B cell (primary cell): ENCODE results near the gene ARL16.

Experiments used
- EZH2 ChIP-seq: IDR thresholded peaks from 2 replicates; pipeline ENCODE4 v1.6.1; 2012; ENCODE audit warnings: borderline replicate concordance, low read depth, mild to moderate bottlenecking, moderate library complexity, low read length; ENCODE audit not compliant: insufficient read depth, poor library complexity, severe bottlenecking
- TF ChIP-seq, protein P1 (sequence below): fragments of 200-600 bp; IDR thresholded peaks from one replicate; pipeline ENCODE4 v1.8.0; 2022; ENCODE audit warnings: antibody characterized with exemption, mild to moderate bottlenecking

DNA sequence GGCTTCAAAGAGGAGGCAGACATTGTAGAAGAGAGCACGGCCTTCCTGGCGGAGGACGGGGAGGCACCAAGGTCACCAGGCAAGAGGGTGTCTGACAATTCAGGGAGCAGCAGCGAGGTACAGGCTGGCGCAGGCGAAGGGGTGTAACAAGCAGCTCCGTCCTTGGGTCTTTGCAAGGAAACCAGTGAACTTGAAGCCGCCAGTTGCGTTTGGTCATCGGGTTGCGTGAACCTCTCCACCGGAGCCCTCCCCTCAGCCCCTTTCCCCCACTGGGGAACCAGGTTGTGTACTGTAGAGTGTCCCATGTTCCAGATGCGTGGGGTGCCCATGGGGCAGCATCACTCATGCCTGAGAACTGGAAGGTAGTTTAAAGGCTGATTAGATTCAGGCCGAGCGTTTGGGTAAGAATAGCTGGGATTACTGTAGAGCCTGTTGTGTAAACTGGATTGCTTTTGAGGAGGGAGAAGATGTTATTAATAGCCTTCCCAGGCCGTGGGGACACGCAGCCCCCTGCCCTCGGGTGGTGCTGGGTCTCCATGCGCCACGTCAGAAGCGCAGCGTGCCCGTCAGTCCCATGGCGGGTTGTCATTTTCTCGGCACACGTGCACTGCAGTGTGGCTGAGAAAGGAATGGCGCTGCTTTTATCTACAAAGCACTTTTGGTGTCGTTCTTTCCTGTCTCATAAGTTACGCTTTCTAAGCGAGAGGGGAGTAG is 22.1 kb upstream of the ARL16 start:
- TF ChIP-seq, protein P1, sequence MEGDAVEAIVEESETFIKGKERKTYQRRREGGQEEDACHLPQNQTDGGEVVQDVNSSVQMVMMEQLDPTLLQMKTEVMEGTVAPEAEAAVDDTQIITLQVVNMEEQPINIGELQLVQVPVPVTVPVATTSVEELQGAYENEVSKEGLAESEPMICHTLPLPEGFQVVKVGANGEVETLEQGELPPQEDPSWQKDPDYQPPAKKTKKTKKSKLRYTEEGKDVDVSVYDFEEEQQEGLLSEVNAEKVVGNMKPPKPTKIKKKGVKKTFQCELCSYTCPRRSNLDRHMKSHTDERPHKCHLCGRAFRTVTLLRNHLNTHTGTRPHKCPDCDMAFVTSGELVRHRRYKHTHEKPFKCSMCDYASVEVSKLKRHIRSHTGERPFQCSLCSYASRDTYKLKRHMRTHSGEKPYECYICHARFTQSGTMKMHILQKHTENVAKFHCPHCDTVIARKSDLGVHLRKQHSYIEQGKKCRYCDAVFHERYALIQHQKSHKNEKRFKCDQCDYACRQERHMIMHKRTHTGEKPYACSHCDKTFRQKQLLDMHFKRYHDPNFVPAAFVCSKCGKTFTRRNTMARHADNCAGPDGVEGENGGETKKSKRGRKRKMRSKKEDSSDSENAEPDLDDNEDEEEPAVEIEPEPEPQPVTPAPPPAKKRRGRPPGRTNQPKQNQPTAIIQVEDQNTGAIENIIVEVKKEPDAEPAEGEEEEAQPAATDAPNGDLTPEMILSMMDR: no peak
- TF ChIP-seq EZH2: no peak
